Measurements from ENCODE around the gene CARTPT. TPM values are rescaled to one million over a fixed set of nuclear protein-coding genes. Genes with fewer than 3 reads are reported as not detected.

Gene CARTPT
- total RNA-seq, 4 donors from 2014 or later = 4.4 to 41.9 TPM; not detected in 2

- peaks cover 0 to 28% (median 14%) of the 10 kb centered on the region in 4 donors for H3K4me1 ChIP-seq
- in situ Hi-C loops (cut with MboI; ENCODE audit: low pct_ligation_motif_present in 1 of 4, low pct_unique_long_range_greater_than_20kb in 1 of 4, low sequenced_read_pairs in 3 of 4) (no loop called here), intact Hi-C loops (cut with DNase I; ENCODE audit: low total_unique reads) (no loop called here)
- H3K4me3 ChIP-seq = no peak overlapping the region
- DNase-seq = no peak
- WGBS, 2 donors (ENCODE audit: low coverage in 1 of 2) = 78 to 87% methylated on average over 7 to 8 of the region's 8 CpGs
- no peaks in the 10 kb centered on the region for H3K36me3 ChIP-seq
- no peak overlapping the region for H3K27ac ChIP-seq
- TF ChIP-seq CTCF (IDR thresholded peaks at IDR 0.05) (no peak), POLR2A (IDR thresholded peaks at IDR 0.05) (no peak), EP300 (IDR thresholded peaks at IDR 0.05; ENCODE audit: low read depth) (no peak), POLR2AphosphoS5 (IDR thresholded peaks at IDR 0.05) (no peak)
- H3K27me3 ChIP-seq = no peaks in the 10 kb centered on the region
- H3K9me3 ChIP-seq = no peaks in the 10 kb centered on the region
Observed at GRCh38 chr5:71740015-71740753, 21.1 kb downstream of the CARTPT start.

- H3K4me1 ChIP-seq = peaks cover 0 to 32% (median 14%) of the 10 kb centered on the region in 4 donors
- DNase-seq = no peak
- intact Hi-C loops (cut with DNase I; ENCODE audit: low total_unique reads) (no loop called here), in situ Hi-C loops (cut with MboI; ENCODE audit: low pct_ligation_motif_present in 1 of 4, low pct_unique_long_range_greater_than_20kb in 1 of 4, low sequenced_read_pairs in 3 of 4) (no loop called here)
- no peaks in the 10 kb centered on the region for H3K36me3 ChIP-seq
- TF ChIP-seq CTCF (IDR thresholded peaks at IDR 0.05) = no peak
- no peak for TF ChIP-seq POLR2A (IDR thresholded peaks at IDR 0.05)
- no peak for TF ChIP-seq EP300 (IDR thresholded peaks at IDR 0.05; ENCODE audit: low read depth)
- no peak for TF ChIP-seq POLR2AphosphoS5 (IDR thresholded peaks at IDR 0.05)
- H3K27me3 ChIP-seq = no peaks in the 10 kb centered on the region
- 33 to 46% methylated on average over 6 of the region's 6 CpGs for WGBS, 2 donors (ENCODE audit: low coverage in 1 of 2)
- no peak overlapping the region for H3K4me3 ChIP-seq
- H3K9me3 ChIP-seq = no peaks in the 10 kb centered on the region
- peak overlapping the region in 3 of 4 donors; percentile 1 to 65 (median 58) for H3K27ac ChIP-seq
Observed at GRCh38 chr5:71743155-71743554, 24.1 kb downstream of the CARTPT start.

- intact Hi-C loops (cut with DNase I; ENCODE audit: low total_unique reads) (no loop called here), in situ Hi-C loops (cut with MboI; ENCODE audit: low pct_ligation_motif_present in 1 of 4, low pct_unique_long_range_greater_than_20kb in 1 of 4, low sequenced_read_pairs in 3 of 4) (no loop called here)
- WGBS, 2 donors (ENCODE audit: low coverage in 1 of 2) = 47 to 48% methylated on average over 5 to 7 of the region's 7 CpGs
- Histone ChIP-seq H3K36me3 (no peaks in the 10 kb centered on the region), H3K4me1 (peaks cover 0 to 38% (median 18%) of the 10 kb centered on the region in 4 donors), H3K9me3 (no peaks in the 10 kb centered on the region), H3K27ac (peak overlapping the region; percentile 1 to 65 (median 30)), H3K4me3 (no peak overlapping the region), H3K27me3 (no peaks in the 10 kb centered on the region)
- no peak for TF ChIP-seq EP300 (IDR thresholded peaks at IDR 0.05; ENCODE audit: low read depth)
- DNase-seq = peak; percentile 46
Observed at GRCh38 chr5:71744009-71744790, 25.1 kb downstream of the CARTPT start.

DNA sequence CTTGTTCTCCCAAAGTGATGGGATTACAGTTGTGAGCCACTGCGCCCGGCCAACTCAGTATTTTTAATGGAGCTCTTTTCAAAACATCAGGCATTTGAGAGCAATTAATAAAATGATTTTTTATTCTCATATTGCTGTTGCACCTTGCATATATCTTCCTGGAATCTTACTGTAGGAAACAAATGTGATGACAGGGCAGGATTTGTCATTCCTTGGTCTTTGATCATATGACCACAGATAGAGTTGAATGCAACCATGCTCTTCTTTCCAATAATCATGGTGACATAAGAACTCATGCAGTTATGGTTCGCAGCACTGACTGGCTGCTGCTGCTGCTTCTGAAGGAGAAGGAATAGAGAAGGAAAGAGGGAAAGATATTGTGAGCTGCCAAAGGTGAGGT lies 28.1 kb downstream of the CARTPT start:
- whole genome bisulfite sequencing, 2 donors (ENCODE audit: low coverage in 1 of 2) = 95 to 97% methylated on average over 2 to 3 of the region's 3 CpGs
- H3K4me1 ChIP-seq = peaks cover 0 to 40% (median 19%) of the 10 kb centered on the region in 4 donors
- in situ Hi-C loops (cut with MboI; ENCODE audit: low pct_ligation_motif_present in 1 of 4, low pct_unique_long_range_greater_than_20kb in 1 of 4, low sequenced_read_pairs in 3 of 4) = no loop called here
- no peak overlapping the region for H3K4me3 ChIP-seq
- H3K36me3 ChIP-seq = no peaks in the 10 kb centered on the region
- no peak for DNase-seq
- H3K9me3 ChIP-seq = no peaks in the 10 kb centered on the region
- no peak overlapping the region for H3K27ac ChIP-seq
- TF ChIP-seq POLR2AphosphoS5 (IDR thresholded peaks at IDR 0.05) = no peak
- intact Hi-C loops (cut with DNase I; ENCODE audit: low total_unique reads) = no loop called here
- no peaks in the 10 kb centered on the region for H3K27me3 ChIP-seq

DNA sequence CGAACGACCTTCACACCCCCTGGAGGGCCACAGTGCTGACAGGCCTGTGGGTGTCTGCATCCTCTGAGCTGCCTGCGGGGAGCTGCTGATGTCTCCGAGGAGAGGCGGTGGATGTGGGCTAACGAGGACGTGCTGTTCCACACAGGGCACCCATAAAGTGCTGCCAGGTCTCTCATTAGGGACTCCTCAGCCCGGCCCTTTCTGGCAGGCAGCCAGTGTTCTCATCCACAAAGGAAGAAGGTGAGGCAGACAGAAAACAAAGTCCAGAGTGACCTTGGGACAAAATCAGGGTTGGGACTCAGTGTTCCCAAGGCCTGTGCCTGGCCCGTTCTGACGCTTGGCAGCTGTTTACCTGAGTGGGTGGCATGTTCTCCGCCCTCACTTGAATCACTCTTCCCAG lies 29.3 kb downstream of the CARTPT start:
- TF ChIP-seq CTCF (IDR thresholded peaks at IDR 0.05) (no peak), POLR2AphosphoS5 (IDR thresholded peaks at IDR 0.05) (peak in 2 of 3 donors; percentile 68 to 70), POLR2A (IDR thresholded peaks at IDR 0.05) (peak; percentile 44), EP300 (IDR thresholded peaks at IDR 0.05; ENCODE audit: low read depth) (peak; percentile 90)
- in situ Hi-C loops (cut with MboI; ENCODE audit: low pct_ligation_motif_present in 1 of 4, low pct_unique_long_range_greater_than_20kb in 1 of 4, low sequenced_read_pairs in 3 of 4) (no loop called here), intact Hi-C loops (cut with DNase I; ENCODE audit: low total_unique reads) (no loop called here)
- Histone ChIP-seq H3K4me3 (no peak overlapping the region), H3K36me3 (no peaks in the 10 kb centered on the region), H3K27me3 (no peaks in the 10 kb centered on the region), H3K4me1 (peaks cover 0 to 30% (median 14%) of the 10 kb centered on the region in 4 donors), H3K9me3 (no peaks in the 10 kb centered on the region), H3K27ac (peak overlapping the region in 2 of 4 donors; percentile 4 to 47)
- DNase-seq = peak; percentile 92
- WGBS, 2 donors (ENCODE audit: low coverage in 1 of 2) = 50 to 58% methylated on average over 1 to 11 of the region's 11 CpGs

Data from transverse colon (tissue), 4 donors.